ENCODE results near the gene TIMM29. TPM values are rescaled to one million over a fixed set of nuclear protein-coding genes. Genes with fewer than 3 reads are reported as not detected.
A peak's percentile ranks its signal among the peaks of the same experiment; 100 is the strongest.

The TIMM29 gene
- total RNA-seq = 37.0 and 44.2 TPM in 2 replicates

DNA sequence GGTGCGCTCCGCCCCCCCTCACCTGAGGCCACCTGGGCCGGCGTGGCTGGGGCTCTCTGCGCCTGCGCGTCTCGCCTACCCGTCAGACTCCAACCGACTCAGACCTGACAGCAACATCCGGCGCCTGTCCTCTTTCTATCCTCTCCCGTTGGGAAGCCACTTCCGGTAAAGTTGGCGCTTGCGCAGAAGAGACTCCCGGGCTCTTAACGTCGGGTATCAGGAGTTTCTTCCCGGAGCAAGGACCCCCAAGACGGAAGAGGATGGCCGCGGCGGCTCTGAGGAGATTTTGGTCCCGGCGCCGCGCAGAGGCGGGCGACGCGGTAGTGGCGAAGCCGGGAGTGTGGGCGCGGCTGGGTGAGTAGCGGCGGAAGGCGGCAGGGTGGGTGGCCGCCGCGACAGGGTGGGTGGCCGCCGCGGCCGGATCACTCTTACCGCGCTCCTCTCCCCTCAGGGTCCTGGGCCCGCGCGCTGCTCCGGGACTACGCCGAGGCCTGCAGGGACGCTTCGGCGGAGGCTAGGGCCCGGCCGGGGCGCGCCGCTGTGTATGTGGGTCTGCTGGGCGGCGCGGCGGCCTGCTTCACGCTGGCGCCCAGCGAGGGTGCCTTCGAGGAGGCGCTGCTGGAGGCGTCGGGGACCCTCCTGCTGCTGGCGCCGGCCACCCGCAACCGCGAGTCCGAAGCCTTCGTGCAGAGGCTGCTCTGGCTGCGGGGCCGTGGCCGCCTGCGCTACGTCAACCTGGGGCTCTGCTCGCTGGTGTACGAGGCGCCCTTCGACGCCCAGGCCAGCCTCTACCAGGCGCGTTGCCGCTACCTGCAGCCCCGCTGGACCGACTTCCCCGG is at the start of gene TIMM29, which contains the start of gene YIPF2:
Gene TIMM29 (plus strand): TSS at position 249 of the 839 bp plus-strand sequence. CDS start 12 bp downstream, at position 261.
Gene YIPF2 (minus strand): TSS at position 77 of the 839 bp plus-strand sequence. CDS start 229 bp downstream, outside the sequence.
- H3K36me3 ChIP-seq (ENCODE audit: control insufficient read depth, insufficient read depth, low read length) = peaks cover 1% of the 10 kb centered on the region
- TF ChIP-seq, protein P1, sequence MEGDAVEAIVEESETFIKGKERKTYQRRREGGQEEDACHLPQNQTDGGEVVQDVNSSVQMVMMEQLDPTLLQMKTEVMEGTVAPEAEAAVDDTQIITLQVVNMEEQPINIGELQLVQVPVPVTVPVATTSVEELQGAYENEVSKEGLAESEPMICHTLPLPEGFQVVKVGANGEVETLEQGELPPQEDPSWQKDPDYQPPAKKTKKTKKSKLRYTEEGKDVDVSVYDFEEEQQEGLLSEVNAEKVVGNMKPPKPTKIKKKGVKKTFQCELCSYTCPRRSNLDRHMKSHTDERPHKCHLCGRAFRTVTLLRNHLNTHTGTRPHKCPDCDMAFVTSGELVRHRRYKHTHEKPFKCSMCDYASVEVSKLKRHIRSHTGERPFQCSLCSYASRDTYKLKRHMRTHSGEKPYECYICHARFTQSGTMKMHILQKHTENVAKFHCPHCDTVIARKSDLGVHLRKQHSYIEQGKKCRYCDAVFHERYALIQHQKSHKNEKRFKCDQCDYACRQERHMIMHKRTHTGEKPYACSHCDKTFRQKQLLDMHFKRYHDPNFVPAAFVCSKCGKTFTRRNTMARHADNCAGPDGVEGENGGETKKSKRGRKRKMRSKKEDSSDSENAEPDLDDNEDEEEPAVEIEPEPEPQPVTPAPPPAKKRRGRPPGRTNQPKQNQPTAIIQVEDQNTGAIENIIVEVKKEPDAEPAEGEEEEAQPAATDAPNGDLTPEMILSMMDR (IDR thresholded peaks at IDR 0.05; ENCODE audit: insufficient read depth, low read length, poor library complexity, severe bottlenecking) = no peak

DNA sequence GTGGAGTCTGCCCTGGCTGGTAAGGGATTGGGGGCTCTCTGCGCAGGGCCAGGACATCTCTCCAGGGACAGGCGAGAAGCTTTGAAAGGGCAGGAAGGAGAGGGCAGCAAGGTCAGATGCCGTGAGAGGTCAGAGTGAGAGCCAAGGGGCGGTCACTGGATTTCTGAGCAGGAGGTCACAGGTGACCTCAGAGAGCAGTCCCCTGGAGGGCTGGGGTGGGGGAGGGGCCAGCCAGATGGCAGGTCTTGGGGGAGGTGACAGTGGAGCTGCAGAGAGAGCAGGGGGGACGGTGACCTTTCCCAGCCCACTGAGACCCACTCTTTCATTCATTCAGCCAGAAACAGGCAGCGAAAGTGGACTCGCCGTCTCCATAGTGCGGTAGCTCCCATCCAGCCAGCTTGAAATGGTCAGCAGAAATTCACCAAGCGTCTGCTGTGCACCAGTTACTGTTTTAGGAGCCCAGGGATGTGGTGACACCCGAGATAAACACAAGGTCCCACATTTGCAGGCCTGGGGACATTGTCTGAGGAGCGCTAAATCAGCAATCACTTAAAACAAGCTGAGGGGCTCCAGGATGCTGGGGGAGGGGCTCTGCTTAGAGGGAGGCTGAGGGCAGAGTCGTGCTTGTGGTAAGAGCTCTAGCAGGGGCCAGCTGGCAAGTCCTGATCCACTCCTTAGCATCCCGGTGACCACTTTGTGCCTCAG is 47.1 kb upstream of the TIMM29 start:
- TF ChIP-seq, protein P1 (IDR thresholded peaks at IDR 0.05; ENCODE audit: insufficient read depth, low read length, poor library complexity, severe bottlenecking) = no peak
- peaks cover 1% of the 10 kb centered on the region for H3K36me3 ChIP-seq (ENCODE audit: control insufficient read depth, insufficient read depth, low read length)

More for the DNA sequence above, at the start of gene TIMM29, which contains the start of gene YIPF2:
- Histone ChIP-seq H3K4me3 (ENCODE audit: low read depth, low read length) (peak within 1 kb of the TSS; percentile 65), H3K27me3 (ENCODE audit: control insufficient read depth, insufficient read depth, low read length) (no peaks in the 10 kb centered on the region)
- peak; percentile 88 for DNase-seq (ENCODE audit: low read depth)

DNA sequence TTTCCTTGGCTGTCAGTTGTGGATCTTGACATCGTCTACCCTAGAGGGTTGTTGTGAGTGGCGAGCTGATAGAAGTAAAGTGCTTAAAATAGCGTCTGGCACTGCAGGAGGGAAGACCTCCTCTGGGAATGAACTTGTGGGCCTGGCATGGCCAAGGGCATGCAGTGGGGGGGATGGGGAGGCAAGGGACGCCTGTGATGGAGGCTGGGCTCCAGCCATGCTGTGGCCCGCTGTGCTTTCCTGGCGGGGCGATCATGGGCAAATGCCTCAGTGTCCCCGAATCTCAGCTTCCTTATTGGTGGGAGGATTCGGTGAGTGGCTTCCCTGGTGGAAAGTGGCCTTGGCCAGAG is 46.5 kb upstream of the TIMM29 start:
- no peaks in the 10 kb centered on the region for H3K27me3 ChIP-seq (ENCODE audit: control insufficient read depth, insufficient read depth, low read length)
- no peak for DNase-seq (ENCODE audit: low read depth)
- H3K36me3 ChIP-seq (ENCODE audit: control insufficient read depth, insufficient read depth, low read length) = peaks cover 1% of the 10 kb centered on the region
- H3K4me3 ChIP-seq (ENCODE audit: low read depth, low read length) = no peak overlapping the region
- TF ChIP-seq, protein P1 (IDR thresholded peaks at IDR 0.05; ENCODE audit: insufficient read depth, low read length, poor library complexity, severe bottlenecking) = no peak

More for the DNA sequence above, 47.1 kb upstream of the TIMM29 start:
- no peak overlapping the region for H3K4me3 ChIP-seq (ENCODE audit: low read depth, low read length)
- no peaks in the 10 kb centered on the region for H3K27me3 ChIP-seq (ENCODE audit: control insufficient read depth, insufficient read depth, low read length)
- no peak for DNase-seq (ENCODE audit: low read depth)

DNA sequence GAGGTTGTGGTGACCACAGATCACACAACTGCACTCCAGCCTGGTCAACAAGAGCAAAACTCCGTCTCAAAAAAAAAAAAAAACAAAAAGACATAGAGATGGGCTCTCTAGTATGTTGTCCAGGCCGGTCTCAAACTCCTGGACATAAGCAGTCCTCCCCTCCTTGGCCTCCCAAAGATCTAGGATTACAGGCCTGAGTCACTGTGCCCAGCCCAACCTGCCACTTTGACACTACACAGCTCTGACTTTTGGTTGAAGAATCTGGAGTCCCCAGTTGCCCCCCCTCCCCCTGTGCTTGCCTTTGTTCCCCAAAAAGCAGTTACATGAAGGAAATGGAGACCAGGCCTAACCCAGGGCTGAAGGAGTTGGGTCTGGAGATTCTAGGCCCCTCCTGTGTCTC is 44.3 kb upstream of the TIMM29 start:
- Histone ChIP-seq H3K4me3 (ENCODE audit: low read depth, low read length) (no peak overlapping the region), H3K27me3 (ENCODE audit: control insufficient read depth, insufficient read depth, low read length) (no peaks in the 10 kb centered on the region), H3K36me3 (ENCODE audit: control insufficient read depth, insufficient read depth, low read length) (peaks cover 1% of the 10 kb centered on the region)
- TF ChIP-seq, protein P1 (IDR thresholded peaks at IDR 0.05; ENCODE audit: insufficient read depth, low read length, poor library complexity, severe bottlenecking) = no peak
- no peak for DNase-seq (ENCODE audit: low read depth)

DNA sequence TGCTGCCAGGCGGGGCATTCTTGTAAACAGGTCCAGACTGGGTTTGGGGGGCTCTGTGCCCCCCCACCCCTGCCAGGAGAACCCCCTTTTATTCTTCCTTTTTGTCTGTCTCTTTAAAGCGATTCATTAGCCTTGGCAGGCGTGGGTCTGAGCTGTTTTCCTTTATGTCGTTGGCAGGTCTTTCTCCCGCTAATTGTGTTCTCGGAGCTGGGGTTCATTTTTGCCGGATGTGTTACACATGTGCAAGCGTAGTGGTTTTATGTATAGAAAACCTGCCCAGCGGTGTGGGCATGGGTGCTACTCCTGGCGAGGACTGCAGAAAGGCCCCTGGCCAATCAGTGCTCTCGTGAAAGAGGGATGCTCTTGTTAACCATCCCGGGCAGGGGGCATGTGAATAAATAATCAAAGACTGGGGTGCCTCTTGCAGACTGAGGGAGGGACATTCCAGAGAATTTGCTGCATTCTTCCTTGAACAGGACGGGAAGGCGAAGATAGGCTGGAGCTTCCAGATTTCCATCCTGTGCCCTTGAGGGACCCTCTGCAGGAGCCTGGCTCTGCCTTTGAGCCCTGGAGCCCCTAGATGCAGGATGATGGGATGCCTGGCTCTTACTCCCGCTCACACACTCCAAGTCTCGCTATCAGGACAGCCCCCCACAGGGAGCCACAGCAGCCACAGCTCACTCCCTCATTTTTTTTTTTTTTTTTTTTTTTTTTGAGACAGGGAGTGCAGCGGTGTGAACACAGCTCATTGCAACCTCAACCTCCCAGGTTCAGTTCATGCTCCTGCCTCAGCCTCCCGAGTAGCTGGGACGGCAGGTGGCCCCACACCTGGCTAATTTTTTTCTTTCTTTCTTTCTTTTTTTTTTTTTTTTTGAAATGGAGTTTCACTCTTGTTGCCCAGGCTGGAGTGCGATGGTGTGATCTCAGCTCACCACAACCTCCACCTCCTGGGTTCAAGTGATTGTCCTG is 43.1 kb upstream of the TIMM29 start:
- Histone ChIP-seq H3K4me3 (ENCODE audit: low read depth, low read length) (no peak overlapping the region), H3K27me3 (ENCODE audit: control insufficient read depth, insufficient read depth, low read length) (no peaks in the 10 kb centered on the region), H3K36me3 (ENCODE audit: control insufficient read depth, insufficient read depth, low read length) (peaks cover 1% of the 10 kb centered on the region)
- no peak for DNase-seq (ENCODE audit: low read depth)
- TF ChIP-seq, protein P1 (IDR thresholded peaks at IDR 0.05; ENCODE audit: insufficient read depth, low read length, poor library complexity, severe bottlenecking) = no peak
